ENCODE data around the gene FARS2.
A peak's percentile ranks its signal among the peaks of the same experiment; 100 is the strongest.

Gene FARS2

GRCh38 chr6:5595184-5595583, 333.9 kb downstream of the FARS2 start:
- DNase-seq = no peak

- DNase-seq = no peak
Measured at GRCh38 chr6:5597413-5597812, 336.1 kb downstream of the FARS2 start.

- DNase-seq = no peak
Measured at GRCh38 chr6:5598123-5598522, 336.8 kb downstream of the FARS2 start.

DNA sequence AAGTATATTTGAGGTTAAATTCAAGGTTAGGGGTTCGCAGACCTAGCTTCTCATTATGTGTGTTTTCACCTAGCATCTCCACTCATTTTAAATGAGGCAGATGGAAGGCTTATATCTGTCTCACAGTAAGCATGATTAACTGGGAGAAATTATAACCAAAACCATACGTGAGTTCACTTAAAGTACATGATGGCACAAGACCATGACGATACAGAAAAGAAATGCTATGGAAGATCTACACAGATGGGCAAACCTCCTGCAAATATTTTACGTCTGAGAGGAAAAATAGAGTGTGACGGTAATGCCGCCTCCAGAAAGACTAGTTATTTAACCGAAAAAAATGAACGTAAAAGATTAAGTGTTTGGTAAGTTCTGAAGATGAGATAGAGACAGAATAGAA, 337.8 kb downstream of the FARS2 start:
- no peak for DNase-seq

DNA sequence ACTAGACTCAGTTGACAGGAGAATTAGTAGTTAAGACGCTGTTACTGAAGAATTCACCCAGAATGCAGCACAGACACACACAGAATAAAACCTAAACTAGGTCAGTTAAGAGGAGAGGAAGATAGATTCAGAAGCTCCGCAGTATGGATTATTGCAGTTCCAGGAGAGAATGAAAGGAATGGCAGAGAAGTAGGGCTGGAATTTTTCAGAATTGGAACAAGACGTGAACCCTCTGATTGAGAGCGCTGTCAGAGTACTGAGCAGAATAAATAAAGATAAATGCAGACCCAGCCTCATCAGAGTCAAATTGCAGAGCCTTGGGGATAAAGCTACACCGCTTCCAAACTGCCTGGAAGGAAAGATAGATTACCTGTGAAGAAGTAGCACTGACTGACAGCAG, 344.6 kb downstream of the FARS2 start:
- DNase-seq = no peak

- no peak for DNase-seq
Measured at GRCh38 chr6:5606546-5606945, 345.2 kb downstream of the FARS2 start.

DNA sequence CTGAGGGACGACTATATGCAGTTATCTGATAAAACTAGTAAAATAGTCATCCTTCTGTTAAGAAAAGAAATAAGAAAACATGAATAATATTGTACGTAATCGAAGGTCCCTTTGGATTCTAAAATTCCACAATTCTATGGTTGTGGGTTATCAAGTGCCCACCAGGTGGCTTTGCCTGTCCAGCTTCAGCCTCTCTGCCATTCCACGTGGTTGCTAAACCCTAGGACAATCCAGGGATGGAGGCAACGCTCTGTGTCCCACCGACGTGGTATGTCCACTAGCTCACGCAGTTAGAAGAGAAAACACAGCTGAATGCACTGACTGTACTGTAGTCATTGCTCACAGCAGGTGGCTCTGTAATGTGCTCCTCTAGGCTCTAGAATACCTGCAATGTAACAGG, 349.3 kb downstream of the FARS2 start:
- DNase-seq = no peak

DNA sequence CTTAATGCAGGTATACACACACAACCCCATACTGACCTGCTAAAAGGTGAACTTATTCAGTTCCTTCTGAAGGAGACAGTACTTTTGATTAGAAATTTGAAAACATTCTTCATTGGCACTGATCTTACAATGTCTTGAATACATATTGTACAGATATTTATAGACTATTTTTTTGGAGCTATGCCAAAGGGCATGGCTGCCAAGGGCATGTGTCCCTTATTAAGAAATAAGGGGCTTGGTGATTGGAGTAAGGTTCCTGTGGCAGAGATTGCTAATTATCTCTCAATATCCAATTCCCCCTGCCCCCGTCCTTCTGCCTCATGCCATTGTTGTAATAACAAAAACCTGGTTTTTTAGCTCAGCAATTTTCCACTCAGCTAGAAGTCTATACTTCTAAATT, 355.9 kb downstream of the FARS2 start:
- DNase-seq = no peak

GRCh38 chr6:5619249-5619648, 357.9 kb downstream of the FARS2 start:
- DNase-seq = peak; percentile 30

- no peak for DNase-seq
Measured at GRCh38 chr6:5622276-5623005, 361.1 kb downstream of the FARS2 start.

DNA sequence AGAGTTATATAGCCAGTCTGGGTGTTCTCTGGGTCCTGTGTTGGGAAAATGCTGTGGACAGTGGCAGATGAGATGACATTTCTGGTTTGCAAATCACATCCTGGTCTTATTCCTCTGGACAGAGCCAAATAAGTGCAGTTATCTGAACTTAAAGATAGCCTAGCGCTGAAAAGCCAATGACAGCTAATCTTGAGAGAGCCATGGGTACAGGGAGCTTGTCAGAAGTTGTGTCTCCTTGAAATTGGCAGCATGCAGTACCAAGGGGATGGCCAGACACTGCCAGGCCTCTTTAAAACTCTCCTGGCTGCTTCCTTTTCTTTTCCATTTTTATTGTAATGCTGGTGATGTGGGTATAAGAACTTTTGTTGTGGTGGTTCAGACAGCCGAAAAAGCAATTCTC, 362.5 kb downstream of the FARS2 start:
- no peak for DNase-seq

GRCh38 chr6:5624256-5624655, 362.9 kb downstream of the FARS2 start:
- no peak for DNase-seq

- no peak for DNase-seq
Measured at GRCh38 chr6:5626727-5627426, 365.6 kb downstream of the FARS2 start.

DNA sequence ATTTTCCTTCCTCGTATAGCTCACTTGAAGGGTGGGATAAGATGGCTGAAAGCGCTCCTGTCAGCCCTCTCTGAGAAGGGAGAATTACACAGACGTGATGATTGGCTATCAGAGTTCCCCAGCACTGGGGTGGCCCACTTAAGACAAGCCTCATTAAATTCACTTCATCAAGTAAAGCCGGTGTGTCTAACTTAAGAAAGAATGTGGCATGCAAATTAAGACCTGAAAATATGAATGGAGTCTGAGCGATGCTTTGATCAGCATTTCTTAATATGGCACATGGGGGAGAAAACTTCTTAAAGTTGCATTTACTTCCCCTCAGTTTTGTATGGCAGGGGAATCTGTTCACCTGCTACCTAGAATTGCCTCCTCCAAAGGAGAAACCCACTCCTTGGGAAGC, 369.3 kb downstream of the FARS2 start:
- DNase-seq = no peak

- no peak for DNase-seq
Measured at GRCh38 chr6:5632348-5632935, 371.1 kb downstream of the FARS2 start.

DNA sequence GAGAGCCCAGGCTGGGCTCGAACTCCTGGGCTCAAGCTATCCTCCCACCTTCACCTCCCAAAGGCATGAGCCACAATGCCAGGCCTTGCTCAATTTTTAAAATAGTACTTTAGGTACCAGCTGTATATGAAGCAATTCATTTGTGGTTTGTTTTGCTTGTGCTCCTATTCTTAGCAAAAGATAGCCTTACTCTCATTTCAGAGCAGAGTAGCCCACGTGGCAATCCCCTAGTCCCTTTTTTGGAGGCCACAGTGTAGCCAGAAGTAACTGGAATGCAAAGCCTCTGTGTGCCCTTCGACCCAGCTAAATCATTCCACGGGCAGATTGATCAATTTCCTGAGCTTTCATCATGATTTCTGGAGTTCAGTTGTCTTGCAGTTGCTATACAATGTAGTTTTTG, 373.2 kb downstream of the FARS2 start:
- no peak for DNase-seq

DNA sequence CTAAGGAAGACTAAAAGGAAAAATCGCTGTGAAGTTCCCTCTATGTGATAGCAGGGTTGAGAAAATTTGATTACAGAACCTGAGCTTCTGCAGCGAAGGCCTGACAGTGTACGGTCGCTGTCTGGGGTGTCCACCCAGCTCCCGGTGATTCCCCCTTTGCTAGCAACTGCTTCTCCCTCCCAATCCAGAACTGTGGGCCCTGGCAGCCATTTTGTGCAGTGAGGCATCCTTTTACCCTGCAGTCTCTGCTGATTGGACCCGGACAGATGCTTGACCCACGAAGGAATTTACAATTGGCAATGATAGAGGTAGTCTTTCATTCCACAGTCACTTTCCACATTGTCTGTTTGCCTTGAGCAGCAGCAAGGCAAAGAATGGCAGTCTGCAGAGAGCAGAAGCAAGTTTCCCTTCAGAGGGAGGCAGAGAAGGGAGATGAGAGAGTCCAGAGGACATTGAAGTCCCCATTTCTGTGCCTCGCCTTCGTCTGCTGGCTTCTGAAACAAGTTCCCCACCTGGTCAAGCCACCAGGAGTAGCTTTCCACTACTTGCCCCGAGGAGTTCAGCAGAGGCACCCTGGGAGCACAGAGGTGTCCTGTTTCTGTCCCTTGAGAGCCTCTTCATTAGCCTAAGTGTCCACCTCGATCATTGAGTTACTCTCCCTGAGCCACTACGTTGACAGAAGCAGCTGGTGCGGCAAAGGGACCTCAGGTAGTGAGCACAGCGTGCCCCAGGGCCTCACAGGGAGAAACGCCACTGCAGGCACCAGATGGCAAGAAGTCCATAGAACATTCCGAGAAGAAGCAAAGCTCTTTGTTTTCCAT, 375.1 kb downstream of the FARS2 start:
- no peak for DNase-seq

DNA sequence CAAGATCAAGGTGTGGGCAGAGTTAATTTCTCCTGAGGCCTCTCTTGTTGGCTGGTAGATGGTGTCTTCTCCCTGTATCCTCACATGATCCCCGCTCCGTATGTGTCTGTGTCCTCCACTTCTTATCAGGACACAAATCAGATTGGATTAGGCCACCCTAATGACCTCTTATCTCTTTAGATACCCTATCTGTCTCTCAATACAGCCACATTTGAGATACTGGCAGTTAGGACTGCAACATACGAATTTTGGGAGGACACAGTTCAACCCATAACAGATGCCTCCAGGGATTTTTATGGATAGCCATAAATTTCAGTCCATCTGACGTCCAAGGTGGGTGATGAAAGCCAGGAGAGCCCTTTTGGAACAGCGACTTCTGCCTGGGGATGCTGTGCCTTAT, 376.4 kb downstream of the FARS2 start:
- no peak for DNase-seq

- DNase-seq = no peak
Measured at GRCh38 chr6:5638666-5639065, 377.4 kb downstream of the FARS2 start.

DNA sequence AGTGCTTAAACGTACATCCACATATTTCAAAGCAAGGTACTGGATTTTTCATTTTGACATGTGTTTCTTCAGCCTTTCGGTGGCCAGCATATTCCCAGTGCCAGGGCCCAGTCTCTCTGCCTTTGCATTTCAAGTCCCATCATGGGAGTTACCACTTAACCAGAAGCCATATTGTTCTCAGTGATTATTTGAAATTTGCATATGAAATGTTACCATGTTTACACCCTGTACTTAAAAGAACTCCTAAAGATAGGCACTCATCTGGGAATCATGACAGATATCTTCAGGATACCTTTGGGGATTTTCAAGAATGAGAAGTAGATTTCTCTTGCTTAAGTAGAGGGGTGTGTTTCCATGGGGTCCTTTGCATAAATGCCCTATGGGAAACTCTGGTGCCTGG, 377.9 kb downstream of the FARS2 start:
- DNase-seq = no peak

DNA sequence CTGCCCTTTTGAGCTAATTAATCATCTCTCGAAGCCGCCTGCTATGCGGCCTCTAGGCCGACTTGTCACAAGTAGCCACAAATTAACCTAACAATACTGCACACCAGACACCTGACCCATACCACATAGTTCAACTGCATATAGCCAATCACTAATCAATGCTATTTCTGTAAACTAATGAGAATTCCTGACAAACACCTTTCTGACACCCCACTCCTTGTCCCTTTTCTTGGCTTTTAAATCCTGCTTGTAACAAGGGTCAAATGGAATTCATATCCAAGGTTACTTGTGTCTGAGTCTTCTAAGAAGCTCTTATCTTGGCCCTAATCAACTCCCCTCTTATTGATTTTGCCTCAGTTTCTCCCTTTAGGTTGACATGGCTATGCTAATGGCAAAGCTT, 379.3 kb downstream of the FARS2 start:
- no peak for DNase-seq

- DNase-seq = no peak
Measured at GRCh38 chr6:5644523-5645185, 383.3 kb downstream of the FARS2 start.
